ENCODE results near the gene OSBPL9.

GRCh38 chr1:51776408-51776807, 159.5 kb downstream of the OSBPL9 start:
- TF ChIP-seq, protein P1, sequence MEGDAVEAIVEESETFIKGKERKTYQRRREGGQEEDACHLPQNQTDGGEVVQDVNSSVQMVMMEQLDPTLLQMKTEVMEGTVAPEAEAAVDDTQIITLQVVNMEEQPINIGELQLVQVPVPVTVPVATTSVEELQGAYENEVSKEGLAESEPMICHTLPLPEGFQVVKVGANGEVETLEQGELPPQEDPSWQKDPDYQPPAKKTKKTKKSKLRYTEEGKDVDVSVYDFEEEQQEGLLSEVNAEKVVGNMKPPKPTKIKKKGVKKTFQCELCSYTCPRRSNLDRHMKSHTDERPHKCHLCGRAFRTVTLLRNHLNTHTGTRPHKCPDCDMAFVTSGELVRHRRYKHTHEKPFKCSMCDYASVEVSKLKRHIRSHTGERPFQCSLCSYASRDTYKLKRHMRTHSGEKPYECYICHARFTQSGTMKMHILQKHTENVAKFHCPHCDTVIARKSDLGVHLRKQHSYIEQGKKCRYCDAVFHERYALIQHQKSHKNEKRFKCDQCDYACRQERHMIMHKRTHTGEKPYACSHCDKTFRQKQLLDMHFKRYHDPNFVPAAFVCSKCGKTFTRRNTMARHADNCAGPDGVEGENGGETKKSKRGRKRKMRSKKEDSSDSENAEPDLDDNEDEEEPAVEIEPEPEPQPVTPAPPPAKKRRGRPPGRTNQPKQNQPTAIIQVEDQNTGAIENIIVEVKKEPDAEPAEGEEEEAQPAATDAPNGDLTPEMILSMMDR (IDR thresholded peaks at IDR 0.05), result no peak
- TF ChIP-seq ZFX (IDR thresholded peaks at IDR 0.05; ENCODE audit: borderline replicate concordance), result no peak

Measured in 22Rv1 (cell line).